A549 (cell line): ENCODE results near the gene PCK1. TPM values are rescaled to one million over a fixed set of nuclear protein-coding genes. Genes with fewer than 3 reads are reported as not detected.

Experiments used
- ATAC-seq, 2 experiments: fragments of 200-7000 bp in 1 of 2; fragments of >200 bp in 1 of 2; cut with Nextera tagmentation in 1 of 2; cut with Tn5 transposase in 1 of 2; 3 replicates each; pipeline versions ENCODE4 v1.8.0 to v1.9.1; 2018 to 2020; ENCODE audit warnings: mild to moderate bottlenecking in 1 of 2, moderate library complexity in 1 of 2
- CTCF ChIA-PET: fragments of 300-600 bp; sonication (Branson Sonifier 250); formaldehyde crosslinking; extraction: SDS; loops from one replicate; lab custom pipeline; 2021; ENCODE audit warnings: antibody characterized with exemption, inconsistent platforms; lab: Yijun Ruan, JAX
- POLR2A ChIA-PET: fragments of 350-600 bp; formaldehyde crosslinking; extraction: SDS; loops from one replicate; lab custom pipeline; 2021; ENCODE audit warnings: antibody characterized with exemption, inconsistent platforms; lab: Yijun Ruan, JAX
- DNase-seq, 2 experiments: peaks; one replicate each; pipeline versions ENCODE4 v3.0.0 to v3.0.0-alpha.2; 2011 to 2016; ENCODE audit warnings: low read depth in 1 of 2, low spot score in 1 of 2
- FAIRE-seq: peaks from 2 replicates; lab custom pipeline; 2011; peaks lifted over from hg19 to GRCh38; lab: Jason Lieb, UNC
- H3K27ac ChIP-seq, 2 experiments: fragments of >200 bp; sonication (Bioruptor Twin); formaldehyde crosslinking; 3 replicates each; pipeline ENCODE4 v1.5.1; 2016 to 2017
- H3K4me1 ChIP-seq: fragments of >200 bp; sonication (Bioruptor Twin); formaldehyde crosslinking; 3 replicates; pipeline ENCODE4 v1.6.1; 2016
- H3K4me2 ChIP-seq: fragments of >200 bp; sonication (Bioruptor Twin); formaldehyde crosslinking; 3 replicates; pipeline ENCODE4 v1.6.1; 2016
- H3K4me3 ChIP-seq: fragments of >200 bp; sonication (Bioruptor Twin); formaldehyde crosslinking; 3 replicates; pipeline ENCODE4 v1.5.1; 2016
- H3K9me3 ChIP-seq: fragments of >200 bp; sonication (Bioruptor Twin); formaldehyde crosslinking; 3 replicates; pipeline ENCODE4 v1.6.1; 2016
- ATOH8 ChIP-seq: fragments of 250-450 bp; sonication (Bioruptor Pico); IDR thresholded peaks from 2 replicates; pipeline ENCODE4 v1.5.0; 2020; ENCODE audit warnings: low read depth, mild to moderate bottlenecking, moderate library complexity
- CHD4 ChIP-seq: fragments of 200-600 bp; sonication (generic); IDR thresholded peaks from 2 replicates; pipeline ENCODE4 v1.6.1; 2016; ENCODE audit warnings: antibody characterized with exemption, mild to moderate bottlenecking, borderline replicate concordance
- CTCF ChIP-seq: fragments of >200 bp; sonication (Bioruptor Twin); formaldehyde crosslinking; IDR thresholded peaks from 3 replicates; pipeline ENCODE4 v1.5.1; 2016
- EHF ChIP-seq: fragments of 250-450 bp; sonication (Bioruptor Pico); IDR thresholded peaks from 2 replicates; pipeline ENCODE4 v1.5.0; 2020; ENCODE audit warnings: mild to moderate bottlenecking
- FOXS1 ChIP-seq: fragments of 250-450 bp; sonication (Bioruptor Pico); IDR thresholded peaks from 2 replicates; pipeline ENCODE4 v1.5.0; 2020; ENCODE audit warnings: mild to moderate bottlenecking, moderate library complexity
- HDAC2 ChIP-seq: fragments of 200-600 bp; sonication (generic); IDR thresholded peaks from 2 replicates; pipeline ENCODE4 v1.6.1; 2016
- JUNB ChIP-seq: fragments of >200 bp; sonication (Bioruptor Twin); formaldehyde crosslinking; IDR thresholded peaks from 2 replicates; pipeline ENCODE4 v1.6.1; 2016
- KDM5A ChIP-seq: fragments of 200-600 bp; sonication (generic); IDR thresholded peaks from 2 replicates; pipeline ENCODE4 v1.6.1; 2016; ENCODE audit warnings: antibody characterized with exemption, mild to moderate bottlenecking
- POLR2AphosphoS2 ChIP-seq: conservative IDR thresholded peaks from 2 replicates; pipeline ENCODE4 v1.6.1; 2012; ENCODE audit warnings: low read length, improper control_type of control experiment, inconsistent platforms
- RAD21 ChIP-seq, 2 experiments: fragments of >200 bp in 1 of 2; sonication (Bioruptor Twin) in 1 of 2; formaldehyde crosslinking in 1 of 2; IDR thresholded peaks in 1 of 2; conservative IDR thresholded peaks in 1 of 2; 2 replicates in 1 of 2; 3 replicates in 1 of 2; pipeline ENCODE4 v1.6.1; 2012 to 2018; ENCODE audit warnings: inconsistent platforms in 1 of 2
- TFCP2L1 ChIP-seq: fragments of 250-450 bp; sonication (Bioruptor Pico); IDR thresholded peaks from 2 replicates; pipeline ENCODE4 v1.5.0; 2021; ENCODE audit warnings: mild to moderate bottlenecking
- USF2 ChIP-seq: fragments of 450-650 bp; IDR thresholded peaks from 2 replicates; pipeline ENCODE4 v1.6.1; 2014; ENCODE audit warnings: antibody characterized with exemption
- ZC3H11A ChIP-seq: fragments of 450-650 bp; IDR thresholded peaks from 2 replicates; pipeline ENCODE4 v1.6.1; 2014; ENCODE audit warnings: antibody characterized with exemption, mild to moderate bottlenecking
- ZNF302 ChIP-seq: fragments of 250-450 bp; sonication (Bioruptor Pico); IDR thresholded peaks from 2 replicates; pipeline ENCODE4 v1.9.0; 2021; ENCODE audit warnings: inconsistent platforms, mild to moderate bottlenecking, moderate library complexity
- WGBS: methylation state at CpG from one replicate; pipeline ENCODE4 v1.1.6; 2017; ENCODE audit errors: missing lambda C conversion rate; 5-methylcytosine and 5-hydroxymethylcytosine counted together
- polyA plus RNA-seq, 4 experiments: library from polyadenylated mRNA; depleted of rRNA in 3 of 4; stranded (reverse); fragments of >200 nt; fragmentation: RNase III in 1 of 4; extraction: RNeasy Plus Mini Kit Qiagen cat#74134 plus additional on column Dnase treatment in 1 of 4; gene quantifications; 2 replicates in 3 of 4; 3 replicates in 1 of 4; pipeline ENCODE4 v1.2.3, GENCODE V29; 2011 to 2017

Gene PCK1
- polyA plus RNA-seq, 2 of the 4 experiments (the other 2 are of a cell fraction) = 0.04 to 0.12 TPM

- DNase-seq = peak in 1 of 2 experiments; percentile 24
- peak; percentile 38 to 79; a peak in 4 of 6 replicates for ATAC-seq
- CTCF ChIA-PET = interaction anchor here (0.7 to 11.5 kb wide), 15 partner anchors 10 to 1256 kb away, joined by 3 to 117 read pairs (median 6); partner anchors contain the start of gene PCK1
Observed at GRCh38 chr20:57582432-57583288, 21.8 kb downstream of the PCK1 start.

GRCh38 chr20:57583289-57584257 is 22.7 kb downstream of the PCK1 start:
- POLR2A ChIA-PET = no interaction called here
- Histone ChIP-seq H3K4me2 (peak overlapping the region; percentile 82), H3K4me3 (no peak overlapping the region), H3K9me3 (peaks cover 9% of the 10 kb centered on the region), H3K4me1 (peaks cover 14% of the 10 kb centered on the region), H3K27ac (peak overlapping the region; percentile 16 to 30; a peak in 1 of 6 replicates)
- FAIRE-seq = no peak
- DNase-seq = no peak
- CTCF ChIA-PET = interaction anchor here (0.8 to 11.5 kb wide), 17 partner anchors 8 to 627 kb away, joined by 3 to 117 read pairs (median 5); partner anchors contain the start of gene PCK1
- ATAC-seq = no peak
- TF ChIP-seq JUNB (no peak), KDM5A (no peak), HDAC2 (no peak), POLR2AphosphoS2 (no peak), TFCP2L1 (no peak)
- 56% methylated on average over 18 of the region's 18 CpGs for WGBS

More at GRCh38 chr20:57582432-57583288, 21.8 kb downstream of the PCK1 start:
- no peak for TF ChIP-seq EHF (CRISPR knock-in tag)
- TF ChIP-seq CTCF = peak; percentile 45
- TF ChIP-seq ZNF302 (CRISPR knock-in tag) = no peak
- TF ChIP-seq CHD4 = no peak
- TF ChIP-seq RAD21 (conservative IDR thresholded peaks at IDR 0.05 in 1 of 2, IDR thresholded peaks at IDR 0.05 in 1 of 2) = peak in 1 of 2 experiments; percentile 17; a peak in 1 of 5 replicates
- TF ChIP-seq ATOH8 = no peak
- no peak for TF ChIP-seq FOXS1 (CRISPR knock-in tag)
- TF ChIP-seq USF2 = peak; percentile 66
- no peak for TF ChIP-seq ZC3H11A
- no peak for FAIRE-seq
- H3K27ac ChIP-seq = peak overlapping the region; percentile 30 to 40; a peak in 3 of 6 replicates
- WGBS = 19% methylated on average over 21 of the region's 21 CpGs
- POLR2A ChIA-PET = no interaction called here
- H3K4me1 ChIP-seq = peaks cover 14% of the 10 kb centered on the region
- H3K9me3 ChIP-seq = peaks cover 3% of the 10 kb centered on the region; the same call in 1 of the 3 replicates
- H3K4me2 ChIP-seq = peak overlapping the region; percentile 82
- H3K4me3 ChIP-seq = peak overlapping the region; percentile 34; the same call in 2 of the 3 replicates
